Measurements from ENCODE around the gene IFT25.

Gene IFT25

GRCh38 chr1:53956308-53957168 lies 11.0 kb upstream of the IFT25 start:
- peak; percentile 55 for DNase-seq

GRCh38 chr1:53954128-53954527 lies 8.6 kb upstream of the IFT25 start:
- no peak for DNase-seq

GRCh38 chr1:53951697-53952096 lies 6.2 kb upstream of the IFT25 start:
- DNase-seq, result no peak

- peak; percentile 13 for DNase-seq
Observed at GRCh38 chr1:53949023-53949990, 3.8 kb upstream of the IFT25 start.

- no peak for DNase-seq
Observed at GRCh38 chr1:53948291-53948690, 2.8 kb upstream of the IFT25 start.

- no peak for DNase-seq
Observed at GRCh38 chr1:53947172-53947907, 1.8 kb upstream of the IFT25 start.

- DNase-seq, result no peak
Observed at GRCh38 chr1:53946252-53947171, 1.0 kb upstream of the IFT25 start, which contains the start of gene LRRC42. TSS of gene LRRC42 (plus strand) at chr1:53946350. CDS start at chr1:53952000, 5,650 bp downstream.

- DNase-seq, result no peak
Observed at GRCh38 chr1:53945183-53945432, 391 bp downstream of the IFT25 start.

GRCh38 chr1:53944469-53945182 lies 873 bp downstream of the IFT25 start:
- DNase-seq, result no peak

GRCh38 chr1:53943490-53944043 lies 1.9 kb downstream of the IFT25 start:
- no peak for DNase-seq

GRCh38 chr1:53943090-53943489 lies 2.4 kb downstream of the IFT25 start:
- no peak for DNase-seq

- no peak for DNase-seq
Observed at GRCh38 chr1:53942127-53942957, 3.2 kb downstream of the IFT25 start.

GRCh38 chr1:53938136-53938830 lies 7.2 kb downstream of the IFT25 start:
- DNase-seq, result no peak

- no peak for DNase-seq
Observed at GRCh38 chr1:53936430-53936829, 9.1 kb downstream of the IFT25 start.

- DNase-seq, result no peak
Observed at GRCh38 chr1:53934170-53934765, 11.2 kb downstream of the IFT25 start.

- no peak for DNase-seq
Observed at GRCh38 chr1:53931523-53931922, 14.0 kb downstream of the IFT25 start.

- DNase-seq, result no peak
Observed at GRCh38 chr1:53930932-53931331, 14.6 kb downstream of the IFT25 start.

GRCh38 chr1:53929246-53929960 lies 16.1 kb downstream of the IFT25 start:
- no peak for DNase-seq

All from NCI-H187 treated with DMSO at 0.1 percent for 48 hours (cell line).